Peyer's patch (tissue), 4 donors: Measurements from ENCODE around the gene SCAF11. TPM values are rescaled to one million over a fixed set of nuclear protein-coding genes. Genes with fewer than 3 reads are reported as not detected.

Experiments used
- DNase-seq, 3 donors: peaks; one replicate each; pipeline ENCODE4 v3.0.0-alpha.2; 2017 to 2019
- H3K27ac ChIP-seq, 4 donors: fragments of 200-600 bp; sonication (generic); one replicate each; pipeline ENCODE4 v1.5.1; 2016 to 2019
- H3K27me3 ChIP-seq, 2 donors: fragments of 200-600 bp; sonication (generic); one replicate each; pipeline ENCODE4 v1.5.1; 2019
- H3K36me3 ChIP-seq, 3 donors: fragments of 200-600 bp; sonication (generic); one replicate each; pipeline ENCODE4 v1.5.1; 2016 to 2019
- H3K4me1 ChIP-seq, 4 donors: fragments of 200-600 bp; sonication (generic); one replicate each; pipeline ENCODE4 v1.5.1; 2016 to 2019
- H3K4me3 ChIP-seq, 4 donors: fragments of 200-600 bp; sonication (generic); 1 replicate in 3 of 4; 2 replicates in 1 of 4; pipeline ENCODE4 v1.5.1; 2016 to 2019; ENCODE audit warnings: mild to moderate bottlenecking in 1 of 4
- H3K9me3 ChIP-seq, 4 donors: fragments of 200-600 bp; sonication (generic); one replicate each; pipeline ENCODE4 v1.5.1; 2016 to 2019; ENCODE audit warnings: mild to moderate bottlenecking in 1 of 4
- CTCF ChIP-seq, 6 experiments: fragments of 450-650 bp in 4 of 6; fragments of 200-600 bp in 2 of 6; sonication (generic) in 1 of 6; IDR thresholded peaks; one replicate each; pipeline ENCODE4 v1.5.1; 2017 to 2019; ENCODE audit warnings: antibody characterized with exemption in 6 of 6, mild to moderate bottlenecking in 3 of 6, moderate library complexity in 1 of 6
- POLR2A ChIP-seq, 2 donors: fragments of 450-650 bp; IDR thresholded peaks; one replicate each; pipeline ENCODE4 v1.5.1; 2017; ENCODE audit warnings: antibody characterized with exemption in 2 of 2, mild to moderate bottlenecking in 2 of 2, moderate library complexity in 2 of 2
- small RNA-seq, 2 donors: library from RNA; depleted of rRNA; stranded (forward); fragments of <200 nt; gene quantifications; one replicate each; pipeline ENCODE3, GENCODE V24; 2016
- total RNA-seq, 4 donors: library from RNA; depleted of rRNA; stranded (reverse); fragments of >200 nt; gene quantifications; one replicate each; pipeline ENCODE4 v1.1.0, GENCODE V29; 2016

SCAF11 gene
- total RNA-seq, 4 donors from 2014 or later, result 93.3 to 277 (median 210) TPM

- H3K27ac ChIP-seq, result no peak overlapping the region
- H3K4me3 ChIP-seq, result no peak overlapping the region
- H3K27me3 ChIP-seq, result no peaks in the 10 kb centered on the region
- TF ChIP-seq CTCF (IDR thresholded peaks at IDR 0.05), result no peak
- no peak for TF ChIP-seq POLR2A (IDR thresholded peaks at IDR 0.05)
- no peaks in the 10 kb centered on the region for H3K9me3 ChIP-seq
- peaks cover 0 to 3% (median 0%) of the 10 kb centered on the region in 4 donors for H3K4me1 ChIP-seq
- DNase-seq, result no peak
- peaks cover 0 to 33% (median 5%) of the 10 kb centered on the region in 3 donors for H3K36me3 ChIP-seq
Observed at GRCh38 chr12:45879363-45879895, 110.9 kb downstream of the SCAF11 start.

GRCh38 chr12:45878630-45879255 lies 111.6 kb downstream of the SCAF11 start:
- no peak for DNase-seq
- Histone ChIP-seq H3K27ac (peak overlapping the region in 1 of 4 donors; percentile 1), H3K27me3 (no peaks in the 10 kb centered on the region), H3K4me1 (peaks cover 0 to 3% (median 0%) of the 10 kb centered on the region in 4 donors), H3K4me3 (no peak overlapping the region), H3K36me3 (peaks cover 0 to 40% (median 5%) of the 10 kb centered on the region in 3 donors), H3K9me3 (no peaks in the 10 kb centered on the region)
- TF ChIP-seq POLR2A (IDR thresholded peaks at IDR 0.05) (no peak), CTCF (IDR thresholded peaks at IDR 0.05) (no peak)

GRCh38 chr12:45877069-45877468 lies 113.3 kb downstream of the SCAF11 start:
- peaks cover 0 to 52% (median 5%) of the 10 kb centered on the region in 3 donors for H3K36me3 ChIP-seq
- H3K4me3 ChIP-seq, result no peak overlapping the region
- H3K4me1 ChIP-seq, result peaks cover 0 to 3% (median 0%) of the 10 kb centered on the region in 4 donors
- no peak overlapping the region for H3K27ac ChIP-seq
- H3K9me3 ChIP-seq, result no peaks in the 10 kb centered on the region
- TF ChIP-seq CTCF (IDR thresholded peaks at IDR 0.05) (no peak), POLR2A (IDR thresholded peaks at IDR 0.05) (no peak)
- no peaks in the 10 kb centered on the region for H3K27me3 ChIP-seq
- DNase-seq, result no peak

- H3K27me3 ChIP-seq, result no peaks in the 10 kb centered on the region
- no peak overlapping the region for H3K4me3 ChIP-seq
- H3K36me3 ChIP-seq, result peaks cover 0 to 54% (median 5%) of the 10 kb centered on the region in 3 donors
- no peak for TF ChIP-seq POLR2A (IDR thresholded peaks at IDR 0.05)
- no peak for TF ChIP-seq CTCF (IDR thresholded peaks at IDR 0.05)
- H3K9me3 ChIP-seq, result no peaks in the 10 kb centered on the region
- no peak for DNase-seq
- H3K4me1 ChIP-seq, result no peaks in the 10 kb centered on the region
- no peak overlapping the region for H3K27ac ChIP-seq
Observed at GRCh38 chr12:45872446-45872845, 117.9 kb downstream of the SCAF11 start.

Small RNA genes within 50 kb of the gene (small RNA-seq; reads per million reads assigned to genes)
- 0 reads per million in 2 donors for gene RN7SL246P
